Sigmoid colon (tissue), 7 donors: ENCODE results near the gene MICOS13. TPM values are rescaled to one million over a fixed set of nuclear protein-coding genes. Genes with fewer than 3 reads are reported as not detected.
A peak's percentile ranks its signal among the peaks of the same experiment; 100 is the strongest.

Source experiments
- DNase-seq: peaks from one replicate; pipeline ENCODE4 v3.0.0-alpha.2; 2019
- H3K27ac ChIP-seq, 4 donors: fragments of 200-600 bp; sonication (generic); one replicate each; pipeline ENCODE4 v1.5.1; 2016 to 2019; ENCODE audit warnings: mild to moderate bottlenecking in 1 of 4
- H3K27me3 ChIP-seq, 3 donors: fragments of 200-600 bp; sonication (generic); one replicate each; pipeline ENCODE4 v1.5.1; 2019; ENCODE audit warnings: mild to moderate bottlenecking in 1 of 3
- H3K36me3 ChIP-seq, 4 donors: fragments of 200-600 bp; sonication (generic); one replicate each; pipeline ENCODE4 v1.5.1; 2016 to 2019
- H3K4me1 ChIP-seq, 4 donors: fragments of 200-600 bp; sonication (generic); one replicate each; pipeline ENCODE4 v1.5.1; 2017 to 2019
- H3K4me3 ChIP-seq, 4 donors: fragments of 200-600 bp; sonication (generic); one replicate each; pipeline ENCODE4 v1.5.1; 2017 to 2019; ENCODE audit warnings: mild to moderate bottlenecking in 2 of 4, moderate library complexity in 1 of 4
- H3K9me3 ChIP-seq, 4 donors: fragments of 200-600 bp in 3 of 4; sonication (generic) in 3 of 4; one replicate each; pipeline versions ENCODE4 v1.5.1 to v1.6.1; 2013 to 2019
- CTCF ChIP-seq, 4 experiments: fragments of 450-650 bp in 3 of 4; fragments of 200-600 bp in 1 of 4; IDR thresholded peaks; one replicate each; pipeline ENCODE4 v1.5.1; 2016 to 2019; ENCODE audit warnings: antibody characterized with exemption in 4 of 4, mild to moderate bottlenecking in 3 of 4, moderate library complexity in 2 of 4
- EP300 ChIP-seq, 4 donors: sonication (generic); formaldehyde crosslinking; IDR thresholded peaks; one replicate each; pipeline ENCODE4 v1.6.1; 2017; ENCODE audit warnings: antibody characterized with exemption in 4 of 4
- POLR2A ChIP-seq, 2 donors: fragments of 450-650 bp; IDR thresholded peaks; one replicate each; pipeline ENCODE4 v1.6.1; 2016; ENCODE audit warnings: antibody characterized with exemption in 2 of 2, mild to moderate bottlenecking in 2 of 2, moderate library complexity in 2 of 2
- POLR2AphosphoS5 ChIP-seq, 4 donors: sonication (generic); formaldehyde crosslinking; IDR thresholded peaks; one replicate each; pipeline ENCODE4 v1.6.1; 2017; ENCODE audit warnings: antibody characterized with exemption in 4 of 4
- WGBS, 2 donors: extraction: QIAGEN DNeasy Blood & Tissue Kit; methylation state at CpG; one replicate each; pipeline ENCODE4 v1.1.7; 2013; 5-methylcytosine and 5-hydroxymethylcytosine counted together
- intact Hi-C: fragments of 100-400 bp; cut with DNase I; formaldehyde crosslinking; loops from one replicate; pipeline ENCODE4 v1.15.1; 2023
- polyA plus RNA-seq, 3 donors: library from polyadenylated mRNA; stranded (reverse); fragments of 200-250 nt; gene quantifications; one replicate each; pipeline ENCODE4 v1.2.3, GENCODE V29; 2013
- total RNA-seq, 4 donors: library from RNA; depleted of rRNA; stranded (reverse); fragments of >200 nt; gene quantifications; one replicate each; pipeline ENCODE4 v1.1.0, GENCODE V29; 2016
- donor health status: healthy with polysubstance abuse.
- donor health status: Bipolar disorder and iron deficiency.
- donor health status: healthy.

Gene MICOS13
- 10 to 100 TPM; 39.6 to 87.8 (median 61.7) TPM for total RNA-seq
- 100 to 1,000 TPM; 110 to 160 (median 120) TPM for polyA plus RNA-seq

GRCh38 chr19:5680437-5681368 lies at the start of gene MICOS13, which contains the start of gene HSD11B1L:
Gene MICOS13, minus strand, starts transcription at chr19:5680516. Its CDS starts 30 bp downstream, at chr19:5680486.
Gene HSD11B1L, plus strand, starts transcription at chr19:5681027. Its CDS starts 3,806 bp downstream, at chr19:5684833.
- H3K9me3 ChIP-seq, result no peaks in the 10 kb centered on the region
- no peaks in the 10 kb centered on the region for H3K27me3 ChIP-seq
- peaks cover 0 to 10% (median 3%) of the 10 kb centered on the region in 4 donors for H3K36me3 ChIP-seq
- H3K4me1 ChIP-seq, result peaks cover 0 to 18% (median 16%) of the 10 kb centered on the region in 4 donors
- DNase-seq, result peak; percentile 99
- intact Hi-C loops, result loop anchor here (2.0 kb wide), 1 partner anchor 58 kb away; the partner anchor contains the start of genes SAFB and SAFB2
- TF ChIP-seq POLR2AphosphoS5 (IDR thresholded peaks at IDR 0.05) (peak; percentile 49 to 88 (median 80)), EP300 (IDR thresholded peaks at IDR 0.05) (no peak)
- WGBS, 2 donors, result 1 to 2% methylated on average over 94 of the region's 94 CpGs
- H3K4me3 ChIP-seq, result peak within 1 kb of the TSS; percentile 79 to 97 (median 88)
- H3K27ac ChIP-seq, result peak within 1 kb of the TSS; percentile 89 to 98 (median 92)

GRCh38 chr19:5727453-5728050 lies 47.2 kb upstream of the MICOS13 start:
- Histone ChIP-seq H3K27ac (no peak overlapping the region), H3K27me3 (no peaks in the 10 kb centered on the region), H3K4me3 (no peak overlapping the region), H3K9me3 (peaks cover 0 to 9% (median 3%) of the 10 kb centered on the region in 4 donors), H3K4me1 (no peaks in the 10 kb centered on the region), H3K36me3 (no peaks in the 10 kb centered on the region)
- intact Hi-C loops, result no loop called here
- WGBS, 2 donors, result 94 to 95% methylated on average over 4 of the region's 4 CpGs
- no peak for DNase-seq
- TF ChIP-seq POLR2A (IDR thresholded peaks at IDR 0.05) (no peak), POLR2AphosphoS5 (IDR thresholded peaks at IDR 0.05) (no peak), CTCF (IDR thresholded peaks at IDR 0.05) (no peak)

- peaks cover 0 to 30% (median 26%) of the 10 kb centered on the region in 4 donors for H3K4me1 ChIP-seq
- H3K4me3 ChIP-seq, result peak within 1 kb of the TSS; percentile 70 to 94 (median 92)
- DNase-seq, result peak; percentile 99
- no peaks in the 10 kb centered on the region for H3K9me3 ChIP-seq
- 0% methylated on average over 90 of the region's 90 CpGs for WGBS, 2 donors
- H3K27me3 ChIP-seq, result no peaks in the 10 kb centered on the region
- peaks cover 0 to 8% (median 0%) of the 10 kb centered on the region in 4 donors for H3K36me3 ChIP-seq
- H3K27ac ChIP-seq, result peak within 1 kb of the TSS; percentile 89 to 97 (median 97)
- peak; percentile 88 to 96 (median 91) for TF ChIP-seq POLR2AphosphoS5 (IDR thresholded peaks at IDR 0.05)
- peak in 2 of 4 donors; percentile 44 to 93 for TF ChIP-seq EP300 (IDR thresholded peaks at IDR 0.05)
- TF ChIP-seq CTCF (IDR thresholded peaks at IDR 0.05), result peak; percentile 89 to 98 (median 94)
- peak; percentile 42 to 48 for TF ChIP-seq POLR2A (IDR thresholded peaks at IDR 0.05)
- intact Hi-C loops, result loop anchor here (2.0 to 5.0 kb wide), 2 partner anchors 29 to 72 kb away; partner anchors contain the start of genes DUS3L and RPL36
Observed at GRCh38 chr19:5719961-5720790, 39.9 kb upstream of the MICOS13 start, which contains the start of the genes CATSPERD and LONP1. Gene CATSPERD, plus strand, starts transcription at chr19:5720637. Its CDS starts 101 bp downstream, at chr19:5720738. Gene LONP1, minus strand, starts transcription at chr19:5720146. Its CDS starts 14 bp downstream, at chr19:5720132.

- peaks cover 0 to 30% (median 26%) of the 10 kb centered on the region in 4 donors for H3K4me1 ChIP-seq
- H3K27me3 ChIP-seq, result no peaks in the 10 kb centered on the region
- intact Hi-C loops, result no loop called here
- 1% methylated on average over 58 of the region's 58 CpGs for WGBS, 2 donors
- peak overlapping the region; percentile 70 to 94 (median 92) for H3K4me3 ChIP-seq
- H3K9me3 ChIP-seq, result no peaks in the 10 kb centered on the region
- peak overlapping the region; percentile 89 to 97 (median 97) for H3K27ac ChIP-seq
- H3K36me3 ChIP-seq, result peaks cover 0 to 8% (median 0%) of the 10 kb centered on the region in 4 donors
- DNase-seq, result no peak
- TF ChIP-seq POLR2AphosphoS5 (IDR thresholded peaks at IDR 0.05) (no peak), CTCF (IDR thresholded peaks at IDR 0.05) (no peak), POLR2A (IDR thresholded peaks at IDR 0.05) (no peak), EP300 (IDR thresholded peaks at IDR 0.05) (no peak)
Observed at GRCh38 chr19:5719274-5719960, 39.1 kb upstream of the MICOS13 start.
